HG03469 (cell line): Measurements from ENCODE around the gene PGAM2.
"Not testable (repeated sequence)": the region's sequence is repeated elsewhere in the genome, so short reads cannot be mapped to it uniquely, and the experiment has no call there.

Source experiments
- ATAC-seq: cut with Tn5 transposase; IDR thresholded peaks from one replicate; pipeline ENCODE4 v1.9.1; 2021; ENCODE audit warnings: mild to moderate bottlenecking, moderate library complexity, moderate number of reproducible peaks; ENCODE audit not compliant: unreplicated experiment

PGAM2 gene

GRCh38 chr7:44033971-44034844, 31.2 kb downstream of the PGAM2 start:
- not testable (repeated sequence) for ATAC-seq

- ATAC-seq, result not testable (repeated sequence)
These were observed 33.3 kb downstream of the PGAM2 start for GRCh38 chr7:44032031-44032430.

- ATAC-seq, result not testable (repeated sequence)
These were observed 34.0 kb downstream of the PGAM2 start for GRCh38 chr7:44031319-44031718.

GRCh38 chr7:44030029-44030428, 35.3 kb downstream of the PGAM2 start:
- not testable (repeated sequence) for ATAC-seq

GRCh38 chr7:44029433-44029832, 35.9 kb downstream of the PGAM2 start:
- not testable (repeated sequence) for ATAC-seq

DNA sequence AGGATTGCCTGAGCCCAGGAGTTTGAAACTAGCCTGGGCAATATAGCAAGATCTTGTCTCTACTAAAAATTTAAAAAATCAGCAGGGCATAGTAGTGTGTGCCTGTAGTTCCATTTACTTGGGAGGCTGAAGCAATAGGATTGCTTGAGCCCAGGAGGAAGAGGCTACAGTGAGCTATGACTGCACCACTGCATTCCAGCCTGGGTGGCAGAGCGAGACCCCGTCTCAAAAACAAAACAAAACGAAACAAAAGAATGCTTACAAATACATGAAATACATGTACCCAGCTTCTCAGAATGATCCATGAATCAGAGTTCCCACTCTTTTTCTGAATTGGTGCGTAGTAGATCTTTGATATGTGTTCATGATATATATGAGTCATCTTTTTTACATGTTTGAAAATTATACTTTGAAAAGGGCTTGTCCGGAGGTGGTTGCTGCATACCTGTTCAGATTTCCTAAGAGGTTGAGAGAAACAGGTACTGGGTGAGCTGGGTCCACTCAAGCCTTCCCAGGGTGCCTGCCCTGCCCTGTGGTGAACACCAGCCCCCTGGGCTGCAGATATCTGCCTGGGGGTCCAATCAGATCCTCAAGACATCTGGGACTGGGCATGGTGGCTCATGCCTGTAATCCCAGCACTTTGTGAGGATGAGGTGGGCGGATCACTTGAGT, 42.4 kb downstream of the PGAM2 start:
- ATAC-seq, result not testable (repeated sequence)

DNA sequence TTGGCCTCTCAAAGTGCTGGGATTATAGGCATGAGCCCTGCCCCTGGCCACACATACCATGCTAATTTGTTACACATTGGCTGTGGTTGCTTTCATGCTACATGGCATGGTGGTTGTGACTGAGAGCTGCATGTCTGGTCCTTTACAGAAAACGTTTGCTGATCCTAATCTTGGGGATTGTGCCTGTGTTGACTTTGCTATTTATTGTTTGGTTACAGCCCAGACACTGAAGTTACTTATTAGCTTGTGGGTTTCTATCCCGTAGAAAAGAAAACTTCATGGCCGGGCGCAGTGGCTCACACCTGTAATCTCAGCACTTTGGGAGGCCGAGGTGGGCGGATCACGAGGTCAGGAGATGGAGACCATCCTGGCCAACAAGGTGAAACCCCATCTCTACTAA, 43.3 kb downstream of the PGAM2 start:
- ATAC-seq, result not testable (repeated sequence)

DNA sequence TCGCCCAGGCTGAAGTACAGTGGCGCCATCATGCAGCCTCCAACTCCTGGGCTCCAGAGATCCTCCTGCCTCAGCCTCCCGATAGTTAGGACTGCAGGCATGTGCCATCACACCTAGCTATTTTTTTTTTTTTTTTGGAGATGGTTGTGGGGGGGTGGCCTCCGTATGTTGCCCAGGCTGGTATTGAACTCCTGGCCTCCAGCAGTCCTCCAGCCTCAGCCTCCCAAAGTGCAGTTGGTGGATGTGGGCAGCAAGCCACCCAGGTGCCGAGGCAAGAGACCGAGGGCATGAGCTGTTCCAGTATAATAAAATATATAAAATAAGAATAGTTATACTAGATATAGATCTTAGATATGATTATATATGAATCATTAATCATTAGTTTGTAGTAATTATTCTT, 45.5 kb downstream of the PGAM2 start:
- not testable (repeated sequence) for ATAC-seq

GRCh38 chr7:44018857-44019807, 46.2 kb downstream of the PGAM2 start:
- ATAC-seq, result peak; percentile 87

- ATAC-seq, result not testable (repeated sequence)
These were observed 50.3 kb downstream of the PGAM2 start for GRCh38 chr7:44015090-44015489.
